HL-60/S4 treated with phorbol 12-myristate 13-acetate at 8.2 ng/mL for 4 days and 3 days (cell line): ENCODE measurements around the gene MS4A18.
"Not testable (repeated sequence)": the region's sequence is repeated elsewhere in the genome, so short reads cannot be mapped to it uniquely, and the experiment has no call there.

Experiments used
- in situ Hi-C: fragments of 300-500 bp; cut with MboI; formaldehyde crosslinking; loops from 2 replicates; pipeline ENCODE4 v1.15.0; 2022; ENCODE audit warnings: low sequenced_read_pairs

MS4A18 gene

DNA sequence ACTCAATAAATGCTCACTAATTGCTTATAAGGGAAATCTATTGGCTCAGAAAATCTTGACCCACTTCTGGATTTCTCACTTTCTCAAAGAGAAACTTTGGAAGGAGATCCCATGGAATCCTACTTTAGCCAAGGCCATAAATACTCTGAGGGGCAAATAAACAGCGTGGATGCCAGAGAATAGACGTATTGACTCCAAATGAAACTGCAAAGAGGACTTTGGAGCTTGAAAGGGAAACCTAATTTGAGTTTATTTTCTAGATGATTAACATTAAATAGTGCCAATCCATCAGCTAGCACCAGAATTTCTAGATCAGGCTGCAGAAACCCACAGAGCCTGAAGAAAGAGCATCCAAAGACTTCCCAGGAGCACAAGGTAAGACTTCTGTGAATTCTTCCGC is at the start of gene MS4A18:
Gene MS4A18, plus strand, starts transcription at position 301 of the 400 bp plus-strand sequence.
- in situ Hi-C loops: no loop called here

DNA sequence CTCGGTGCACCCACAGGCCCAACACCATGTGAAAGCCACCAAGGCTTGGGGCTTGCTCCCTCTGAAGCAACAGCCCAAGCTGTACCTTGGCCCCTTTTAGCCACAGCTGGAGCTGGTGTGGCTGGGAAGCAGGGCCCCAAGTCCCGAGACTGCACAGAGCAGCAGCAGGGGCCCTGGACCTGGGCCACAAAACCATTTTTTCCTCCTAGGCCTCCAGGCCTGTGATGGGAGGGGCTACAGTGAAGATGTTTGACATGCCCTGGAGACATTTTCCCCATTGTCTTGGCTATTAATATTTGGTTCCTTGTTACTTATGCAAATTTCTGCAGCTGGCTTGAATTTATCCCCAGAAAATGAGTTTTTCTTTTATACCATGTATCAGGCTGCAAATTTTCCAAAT is 46.3 kb upstream of the MS4A18 start:
- in situ Hi-C loops: not testable (repeated sequence)

DNA sequence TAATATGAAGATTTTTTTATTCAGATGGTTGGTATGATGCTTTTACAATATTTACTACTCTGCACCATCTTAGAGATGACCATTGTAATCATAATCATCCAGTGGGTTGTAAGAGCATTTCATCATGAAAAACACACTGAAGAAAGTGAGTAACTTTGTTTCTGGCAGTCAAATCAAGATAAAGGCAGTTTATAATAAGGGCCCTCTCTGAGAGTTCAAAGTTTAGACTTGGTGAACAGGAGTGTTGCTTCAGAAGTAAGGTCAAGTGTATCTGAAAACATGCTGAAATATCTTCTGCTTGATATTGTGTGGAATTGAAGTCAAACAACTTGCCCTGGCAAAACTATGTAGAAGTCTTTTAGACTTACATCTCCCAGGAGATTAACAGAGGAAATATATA is 44.6 kb upstream of the MS4A18 start:
- in situ Hi-C loops: no loop called here

- in situ Hi-C loops: no loop called here
These were observed 43.9 kb upstream of the MS4A18 start for GRCh38 chr11:60680455-60681119.

GRCh38 chr11:60684541-60684848 is 40.0 kb upstream of the MS4A18 start:
- in situ Hi-C loops: not testable (repeated sequence)

GRCh38 chr11:60691661-60692060 is 32.9 kb upstream of the MS4A18 start:
- in situ Hi-C loops: no loop called here

DNA sequence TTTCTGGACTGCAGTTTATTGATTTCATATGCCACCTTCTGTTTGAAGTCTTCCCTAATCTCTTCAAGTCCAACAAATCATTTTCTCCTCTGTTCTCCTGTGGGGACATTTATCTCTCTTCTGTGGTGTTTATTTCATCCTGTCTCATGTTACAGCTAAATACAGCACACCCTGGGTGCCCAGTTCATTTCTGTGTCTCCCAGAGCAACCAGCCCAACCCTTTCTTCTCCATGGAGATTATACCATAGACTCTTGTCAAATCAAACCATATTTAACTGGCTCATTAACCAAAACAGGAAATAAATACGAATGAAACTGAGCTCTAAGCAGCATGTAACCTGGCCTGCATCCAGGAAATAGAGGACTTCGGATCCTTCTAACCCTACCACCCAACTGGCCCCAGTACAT is 25.2 kb upstream of the MS4A18 start, which contains the start of gene MS4A8:
Gene MS4A8, plus strand, starts transcription at position 329 of the 408 bp plus-strand sequence. CDS start 1,249 bp downstream, outside the sequence.
- in situ Hi-C loops: no loop called here

DNA sequence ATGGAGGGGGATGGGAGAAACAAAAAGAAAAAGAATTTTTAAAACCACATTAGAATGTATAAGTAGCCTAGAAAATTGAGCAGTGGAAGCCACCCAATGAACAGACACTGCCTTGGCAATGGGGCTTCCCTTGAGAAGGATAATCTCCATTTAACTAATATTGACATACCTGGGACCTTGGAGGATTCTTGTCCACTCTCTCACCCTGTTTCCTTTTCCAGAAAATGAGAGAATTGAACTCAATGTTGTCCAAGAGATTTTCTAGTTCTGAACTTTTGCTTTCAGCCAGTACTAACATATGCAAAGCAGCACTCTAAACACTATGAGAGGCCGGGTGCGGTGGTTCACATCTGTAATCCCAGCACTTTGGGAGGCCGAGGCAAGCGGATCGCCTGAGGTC is 24.6 kb upstream of the MS4A18 start:
- in situ Hi-C loops: no loop called here

DNA sequence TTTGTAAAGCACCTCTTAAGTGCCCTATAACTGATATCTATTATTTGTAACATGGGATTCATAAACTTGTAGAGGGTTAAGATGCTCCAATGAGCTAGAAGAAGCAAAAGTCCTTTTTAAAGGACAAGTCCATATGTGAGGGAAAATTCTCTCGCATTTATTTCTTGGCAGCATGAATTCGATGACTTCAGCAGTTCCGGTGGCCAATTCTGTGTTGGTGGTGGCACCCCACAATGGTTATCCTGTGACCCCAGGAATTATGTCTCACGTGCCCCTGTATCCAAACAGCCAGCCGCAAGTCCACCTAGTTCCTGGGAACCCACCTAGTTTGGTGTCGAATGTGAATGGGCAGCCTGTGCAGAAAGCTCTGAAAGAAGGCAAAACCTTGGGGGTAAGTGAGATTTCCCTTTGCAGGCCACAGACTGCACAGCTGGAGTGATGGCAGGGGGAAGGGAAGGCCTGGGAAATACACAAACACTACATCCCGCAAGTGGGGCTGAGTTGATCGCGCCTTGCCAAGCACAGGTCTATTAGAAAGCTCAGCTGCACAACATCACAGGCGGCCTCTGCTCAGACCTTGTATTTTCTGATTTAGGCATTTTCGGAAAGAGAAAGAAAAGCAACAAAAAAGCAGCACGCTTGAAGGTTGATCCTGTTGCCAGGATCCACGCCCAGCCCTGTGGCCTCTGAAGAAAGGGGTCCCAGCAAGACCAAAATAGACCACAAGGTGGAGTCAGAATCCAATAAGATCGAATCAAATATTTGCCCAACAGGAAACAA is 23.6 kb upstream of the MS4A18 start:
- in situ Hi-C loops: no loop called here

- in situ Hi-C loops: no loop called here
These were observed 23.1 kb upstream of the MS4A18 start for GRCh38 chr11:60701469-60701818.

DNA sequence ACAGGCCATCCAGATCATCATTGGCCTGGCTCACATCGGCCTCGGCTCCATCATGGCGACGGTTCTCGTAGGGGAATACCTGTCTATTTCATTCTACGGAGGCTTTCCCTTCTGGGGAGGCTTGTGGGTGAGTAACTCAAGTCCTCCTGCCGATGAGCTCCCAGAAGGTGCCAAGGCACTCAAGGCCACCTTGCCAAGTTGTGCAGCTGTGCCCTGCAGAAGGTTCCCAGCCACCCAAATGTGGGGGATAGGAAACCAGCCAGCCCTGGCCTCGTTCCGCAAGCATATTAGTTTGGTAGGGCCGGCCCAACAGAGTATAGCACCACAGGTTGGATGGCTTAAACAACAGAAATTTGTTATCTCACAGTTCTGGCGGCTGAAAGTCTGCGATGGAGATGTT is 21.1 kb upstream of the MS4A18 start:
- in situ Hi-C loops: no loop called here

GRCh38 chr11:60705895-60706294 is 18.6 kb upstream of the MS4A18 start:
- in situ Hi-C loops: no loop called here

DNA sequence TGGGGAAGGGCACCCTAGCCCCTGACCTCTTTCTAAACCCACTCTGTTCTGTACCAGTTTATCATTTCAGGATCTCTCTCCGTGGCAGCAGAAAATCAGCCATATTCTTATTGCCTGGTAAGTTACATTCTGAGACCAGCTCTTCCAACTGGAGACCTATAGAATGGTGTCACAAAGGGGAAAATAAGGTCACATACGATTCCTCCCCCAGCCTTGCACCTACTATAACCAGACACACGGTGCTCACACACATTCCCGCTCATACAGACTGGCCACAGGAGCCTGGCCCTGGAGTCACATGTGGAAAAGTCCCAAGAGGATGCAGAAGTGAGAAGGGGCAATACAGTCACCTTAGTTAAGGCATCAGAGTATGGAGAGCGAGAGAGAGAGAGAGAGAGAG is 17.6 kb upstream of the MS4A18 start:
- in situ Hi-C loops: no loop called here

GRCh38 chr11:60710482-60710881 is 14.0 kb upstream of the MS4A18 start:
- in situ Hi-C loops: no loop called here

DNA sequence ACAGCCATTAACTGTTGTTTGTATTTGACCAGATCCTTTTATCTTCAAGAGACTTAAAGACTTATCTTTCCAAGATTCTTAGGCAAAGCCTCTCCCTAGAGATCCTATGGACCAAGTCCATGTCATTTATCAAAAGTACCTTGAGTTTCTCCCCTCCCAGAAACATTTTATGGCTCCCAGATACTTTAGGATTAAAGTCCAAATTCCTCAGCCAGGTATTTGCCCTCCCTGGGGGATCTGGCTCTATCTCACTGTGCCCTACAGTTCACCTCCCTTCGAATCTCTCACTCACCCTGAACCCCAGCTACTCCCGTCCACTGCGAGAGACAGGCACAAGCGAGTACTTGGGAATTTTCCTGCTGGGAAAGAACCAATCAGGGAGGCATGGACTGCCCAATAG is 13.2 kb upstream of the MS4A18 start:
- in situ Hi-C loops: no loop called here

DNA sequence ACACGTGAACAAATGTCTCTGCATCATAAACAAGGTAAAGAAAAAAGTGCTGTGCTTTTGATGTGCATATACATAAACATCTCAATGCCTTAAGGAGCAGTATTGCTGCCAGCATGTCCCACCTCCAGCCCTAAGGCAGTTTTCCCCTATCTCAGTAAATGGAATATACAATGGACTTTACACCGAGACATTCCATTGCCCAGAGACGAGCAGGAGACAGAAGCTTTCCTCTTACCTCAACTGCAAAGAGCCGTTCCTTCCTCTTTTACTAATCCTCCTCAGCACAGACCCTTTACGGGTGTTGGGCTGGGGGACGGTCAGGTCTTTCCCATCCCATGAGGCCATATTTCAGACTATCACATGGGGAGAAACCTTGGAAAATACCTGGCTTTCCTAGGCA is 11.1 kb upstream of the MS4A18 start:
- in situ Hi-C loops: not testable (repeated sequence)

- in situ Hi-C loops: no loop called here
These were observed 6.6 kb upstream of the MS4A18 start for GRCh38 chr11:60717956-60718355.

DNA sequence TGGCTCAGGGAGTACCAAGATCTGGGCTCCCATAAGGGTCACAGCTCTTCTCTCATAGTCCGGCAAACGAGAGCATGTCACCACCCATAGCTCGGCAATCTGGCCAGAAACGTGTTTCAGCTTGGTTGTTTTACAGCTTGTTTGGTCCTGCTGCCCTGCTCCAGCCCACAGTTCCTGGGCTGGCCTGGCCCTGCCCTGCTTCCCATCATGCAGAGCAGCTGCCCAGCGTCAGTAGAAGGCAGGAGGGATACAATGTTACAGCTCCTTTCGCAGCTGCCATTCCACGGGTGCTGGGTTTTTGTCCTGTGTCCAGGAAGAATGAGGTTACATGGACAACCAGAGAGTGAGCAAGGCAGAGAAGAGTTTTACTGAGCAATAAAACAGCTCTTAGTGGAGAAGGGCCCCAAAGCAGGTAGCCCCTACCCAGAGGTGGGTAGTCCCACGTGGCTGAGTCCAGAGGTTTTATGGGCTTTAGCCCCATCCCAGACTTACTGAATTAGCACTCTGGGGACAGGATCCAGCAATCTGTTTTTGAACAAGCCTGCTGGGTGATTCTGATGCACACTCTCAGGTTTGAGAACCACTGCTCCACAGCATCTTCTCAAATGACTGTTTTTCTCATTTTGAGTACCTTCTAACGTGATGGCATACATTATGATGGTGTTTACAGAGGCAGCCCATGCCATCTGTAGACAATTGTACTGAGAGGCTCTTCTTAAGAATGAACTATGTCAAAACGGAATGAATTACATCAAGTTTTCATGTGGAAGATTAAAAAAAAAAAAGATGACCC is 5.8 kb upstream of the MS4A18 start:
- in situ Hi-C loops: no loop called here

DNA sequence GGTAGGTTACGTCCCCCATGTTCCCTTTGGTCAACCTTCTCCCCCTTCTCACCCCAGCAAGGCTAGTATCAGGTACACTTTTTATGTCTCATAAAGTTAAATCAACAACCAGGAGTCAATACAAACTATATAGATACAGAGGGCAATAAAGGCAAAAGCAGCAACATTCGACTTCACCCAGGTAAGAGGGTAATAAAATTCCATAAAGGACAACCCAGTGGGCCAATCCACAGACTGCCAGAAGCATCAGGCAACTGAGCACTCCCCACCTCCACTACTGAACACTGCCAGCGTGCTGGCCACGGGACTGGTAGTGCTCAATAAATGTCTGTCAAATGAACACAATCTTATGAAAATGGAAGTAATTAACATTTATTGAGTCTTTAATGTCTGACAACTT is 5.1 kb upstream of the MS4A18 start:
- in situ Hi-C loops: no loop called here

- in situ Hi-C loops: no loop called here
These were observed 4.1 kb upstream of the MS4A18 start for GRCh38 chr11:60720460-60720859.

DNA sequence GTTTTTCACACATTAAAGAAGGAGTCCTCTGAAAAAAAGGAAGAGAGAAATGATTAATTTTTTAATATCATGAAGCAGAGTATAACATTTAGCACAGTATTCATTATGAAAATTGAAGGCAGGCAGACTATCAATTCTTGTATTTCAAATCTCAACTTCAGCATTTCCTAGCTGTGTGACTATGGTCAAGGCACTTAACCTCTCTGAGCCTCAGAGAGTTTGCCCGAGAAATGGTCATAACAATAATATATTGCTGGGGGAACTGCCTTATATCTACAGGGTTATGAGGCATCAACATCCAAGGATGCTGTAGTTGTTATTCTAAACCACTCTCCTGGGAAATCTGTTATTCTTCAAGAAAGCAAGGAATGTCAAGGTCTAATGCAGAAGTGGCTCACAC is 1.1 kb downstream of the MS4A18 start:
- in situ Hi-C loops: no loop called here

- in situ Hi-C loops: no loop called here
These were observed 7.1 kb downstream of the MS4A18 start for GRCh38 chr11:60731586-60731985.
